Astrocyte (in vitro differentiated cells and primary cell): Measurements from ENCODE around the gene MICAL2. TPM values are rescaled to one million over a fixed set of nuclear protein-coding genes. Genes with fewer than 3 reads are reported as not detected.
A peak's percentile ranks its signal among the peaks of the same experiment; 100 is the strongest.
"Not testable (repeated sequence)": the region's sequence is repeated elsewhere in the genome, so short reads cannot be mapped to it uniquely, and the experiment has no call there.

Source experiments
- DNase-seq: peaks from one replicate; pipeline ENCODE4 v3.0.0-alpha.2; 2010; ENCODE audit warnings: low read depth
- FAIRE-seq: peaks from 2 replicates; lab custom pipeline; 2011; peaks lifted over from hg19 to GRCh38; lab: Jason Lieb, UNC
- H2AFZ ChIP-seq: 2 replicates; pipeline ENCODE4 v1.6.0; 2012; ENCODE audit warnings: low read depth, low read length, inconsistent platforms
- H3K27ac ChIP-seq: 2 replicates; pipeline ENCODE4 v1.5.1; 2011; ENCODE audit warnings: low read depth, low read length, inconsistent platforms
- H3K27me3 ChIP-seq: 2 replicates; pipeline ENCODE4 v1.6.0; 2011; ENCODE audit warnings: low read length, inconsistent platforms; ENCODE audit not compliant: insufficient read depth
- H3K36me3 ChIP-seq: 2 replicates; pipeline ENCODE4 v1.5.1; 2011; ENCODE audit warnings: low read length, inconsistent platforms; ENCODE audit not compliant: insufficient read depth
- H3K4me1 ChIP-seq: 2 replicates; pipeline ENCODE4 v1.5.1; 2011; ENCODE audit warnings: low read length, inconsistent platforms; ENCODE audit not compliant: insufficient read depth
- H3K4me2 ChIP-seq: 2 replicates; pipeline ENCODE4 v1.6.0; 2012; ENCODE audit warnings: low read length, inconsistent platforms
- H3K4me3 ChIP-seq: 2 replicates; pipeline ENCODE4 v1.5.1; 2011; ENCODE audit warnings: low read depth, mild to moderate bottlenecking, low read length, inconsistent platforms; ENCODE audit not compliant: insufficient read depth
- H3K79me2 ChIP-seq: 2 replicates; pipeline ENCODE4 v1.6.0; 2012; ENCODE audit warnings: mild to moderate bottlenecking, low read length, inconsistent platforms; ENCODE audit not compliant: insufficient read depth
- H3K9ac ChIP-seq: 2 replicates; pipeline ENCODE4 v1.6.0; 2012; ENCODE audit warnings: mild to moderate bottlenecking, low read length, inconsistent platforms
- H3K9me3 ChIP-seq: 2 replicates; pipeline ENCODE4 v1.5.1; 2012; ENCODE audit warnings: low read depth, mild to moderate bottlenecking, low read length, inconsistent platforms; ENCODE audit not compliant: insufficient read depth
- H4K20me1 ChIP-seq: 2 replicates; pipeline ENCODE4 v1.6.0; 2012; ENCODE audit warnings: low read length, inconsistent platforms; ENCODE audit not compliant: insufficient read depth
- H3K27ac Mint-ChIP-seq: one replicate; pipeline ENCODE4 v1.8.0; 2021; ENCODE audit warnings: mild to moderate bottlenecking, mixed read lengths; ENCODE audit not compliant: unreplicated experiment
- H3K27me3 Mint-ChIP-seq: one replicate; pipeline ENCODE4 v1.8.0; 2021; ENCODE audit warnings: low read depth, mixed read lengths; ENCODE audit not compliant: unreplicated experiment
- H3K36me3 Mint-ChIP-seq: one replicate; pipeline ENCODE4 v1.8.0; 2021; ENCODE audit warnings: low read depth, mixed read lengths; ENCODE audit not compliant: unreplicated experiment
- H3K4me1 Mint-ChIP-seq: one replicate; pipeline ENCODE4 v1.8.0; 2021; ENCODE audit warnings: low read depth, mixed read lengths; ENCODE audit not compliant: unreplicated experiment
- H3K4me3 Mint-ChIP-seq: one replicate; pipeline ENCODE4 v1.8.0; 2021; ENCODE audit warnings: mild to moderate bottlenecking, moderate library complexity, mixed read lengths; ENCODE audit not compliant: unreplicated experiment
- H3K9me3 Mint-ChIP-seq: one replicate; pipeline ENCODE4 v1.8.0; 2021; ENCODE audit warnings: mild to moderate bottlenecking, mixed read lengths; ENCODE audit not compliant: unreplicated experiment
- EZH2 ChIP-seq: IDR thresholded peaks from 2 replicates; pipeline ENCODE4 v1.6.1; 2012; ENCODE audit warnings: mild to moderate bottlenecking, low read length, inconsistent platforms; ENCODE audit not compliant: insufficient read depth
- total RNA-seq: library from RNA; stranded (reverse); gene quantifications from 2 replicates; pipeline ENCODE4 v1.2.1, GENCODE V29; 2021
- TF ChIP-seq, protein P1 (sequence below): IDR thresholded peaks from 2 replicates; pipeline ENCODE4 v1.5.1; 2011; ENCODE audit warnings: low read depth, mild to moderate bottlenecking, inconsistent platforms, low read length, moderate library complexity; ENCODE audit not compliant: insufficient read depth

MICAL2 gene
- total RNA-seq, 1 donor from 2014 or later = 357 TPM

DNA sequence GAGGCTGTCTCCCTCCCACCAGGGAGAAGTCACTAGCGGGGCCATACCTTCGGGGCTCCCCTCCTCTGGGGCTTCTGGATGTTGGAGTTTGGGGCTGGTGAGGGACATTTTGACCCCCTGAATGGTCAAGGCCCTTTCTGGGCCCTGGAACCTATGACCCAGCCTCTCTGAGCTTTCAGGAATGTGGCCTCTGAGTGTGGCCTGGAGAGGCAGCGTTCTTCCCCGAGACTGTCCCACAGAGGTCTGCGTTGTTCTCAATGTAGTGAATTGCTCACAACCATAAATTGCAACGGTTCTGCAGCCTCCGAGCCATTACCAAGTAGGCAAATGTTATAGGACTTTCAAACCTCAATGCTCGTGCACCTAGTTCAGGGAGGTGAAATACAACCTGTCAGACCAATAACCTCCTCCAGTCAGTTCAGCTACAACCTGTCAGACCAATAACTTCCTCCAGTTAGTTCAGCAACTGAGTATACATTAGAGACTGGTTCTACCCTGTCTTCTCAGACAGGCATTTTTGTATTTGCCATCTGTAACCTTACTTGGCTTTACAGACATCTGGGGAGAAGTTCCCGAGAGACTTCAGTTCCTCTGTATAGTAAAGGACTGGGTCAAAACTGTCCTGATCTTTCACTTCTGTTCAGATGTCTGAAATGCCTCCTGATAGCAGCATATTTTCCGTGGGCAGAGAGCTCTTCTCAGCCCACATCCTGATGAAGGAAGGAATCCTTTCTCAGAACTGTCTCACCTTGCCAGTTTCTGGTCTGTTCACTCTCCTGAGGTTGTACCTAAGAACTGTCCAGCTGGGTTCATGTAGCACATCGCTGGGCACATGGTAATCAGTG is 34.2 kb downstream of the MICAL2 start:
- Mint-ChIP-seq H3K9me3 (peaks cover 3% of the 10 kb centered on the region), H3K27ac (peak overlapping the region; percentile 60), H3K27me3 (no peaks in the 10 kb centered on the region), H3K36me3 (peaks cover 57% of the 10 kb centered on the region), H3K4me1 (peaks cover 69% of the 10 kb centered on the region), H3K4me3 (no peak overlapping the region)
- FAIRE-seq = no peak
- Histone ChIP-seq H3K4me3 (no peak overlapping the region), H3K27me3 (no peaks in the 10 kb centered on the region), H3K79me2 (peaks cover 88% of the 10 kb centered on the region), H3K36me3 (peaks cover 59% of the 10 kb centered on the region), H3K4me1 (peaks cover 57% of the 10 kb centered on the region), H3K9ac (peak overlapping the region; percentile 26), H4K20me1 (peaks cover 72% of the 10 kb centered on the region), H2AFZ (no peak overlapping the region), H3K4me2 (no peak overlapping the region), H3K9me3 (no peaks in the 10 kb centered on the region), H3K27ac (peak overlapping the region; percentile 67)
- no peak for TF ChIP-seq EZH2
- TF ChIP-seq, protein P1, sequence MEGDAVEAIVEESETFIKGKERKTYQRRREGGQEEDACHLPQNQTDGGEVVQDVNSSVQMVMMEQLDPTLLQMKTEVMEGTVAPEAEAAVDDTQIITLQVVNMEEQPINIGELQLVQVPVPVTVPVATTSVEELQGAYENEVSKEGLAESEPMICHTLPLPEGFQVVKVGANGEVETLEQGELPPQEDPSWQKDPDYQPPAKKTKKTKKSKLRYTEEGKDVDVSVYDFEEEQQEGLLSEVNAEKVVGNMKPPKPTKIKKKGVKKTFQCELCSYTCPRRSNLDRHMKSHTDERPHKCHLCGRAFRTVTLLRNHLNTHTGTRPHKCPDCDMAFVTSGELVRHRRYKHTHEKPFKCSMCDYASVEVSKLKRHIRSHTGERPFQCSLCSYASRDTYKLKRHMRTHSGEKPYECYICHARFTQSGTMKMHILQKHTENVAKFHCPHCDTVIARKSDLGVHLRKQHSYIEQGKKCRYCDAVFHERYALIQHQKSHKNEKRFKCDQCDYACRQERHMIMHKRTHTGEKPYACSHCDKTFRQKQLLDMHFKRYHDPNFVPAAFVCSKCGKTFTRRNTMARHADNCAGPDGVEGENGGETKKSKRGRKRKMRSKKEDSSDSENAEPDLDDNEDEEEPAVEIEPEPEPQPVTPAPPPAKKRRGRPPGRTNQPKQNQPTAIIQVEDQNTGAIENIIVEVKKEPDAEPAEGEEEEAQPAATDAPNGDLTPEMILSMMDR = no peak
- DNase-seq = no peak

DNA sequence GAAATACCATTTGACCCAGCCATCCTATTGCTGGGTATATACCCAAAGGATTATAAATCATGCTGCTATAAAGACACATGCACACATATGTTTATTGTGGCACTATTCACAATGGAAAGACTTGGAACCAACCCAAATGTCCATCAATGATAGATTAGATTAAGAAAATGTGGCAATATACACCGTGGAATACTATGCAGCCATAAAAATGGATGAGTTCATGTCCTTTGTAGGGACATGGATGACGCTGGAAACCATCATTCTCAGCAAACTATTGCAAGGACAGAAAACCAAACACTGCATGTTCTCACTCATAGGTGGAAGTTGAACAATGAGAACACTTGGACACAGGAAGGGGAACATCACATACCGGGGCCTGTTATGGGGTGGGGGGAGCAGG is 36.3 kb downstream of the MICAL2 start:
- H2AFZ ChIP-seq, DNase-seq, H3K4me3 ChIP-seq, H3K9me3 ChIP-seq, H3K9me3 Mint-ChIP-seq, H3K27me3 ChIP-seq, H3K4me3 Mint-ChIP-seq, H3K27ac ChIP-seq, FAIRE-seq, H3K9ac ChIP-seq, H3K27me3 Mint-ChIP-seq, H3K27ac Mint-ChIP-seq, H3K4me2 ChIP-seq: not testable (repeated sequence)
- Histone ChIP-seq H4K20me1 (peaks cover 78% of the 10 kb centered on the region), H3K4me1 (peaks cover 55% of the 10 kb centered on the region), H3K36me3 (peaks cover 45% of the 10 kb centered on the region), H3K79me2 (peaks cover 88% of the 10 kb centered on the region)
- Mint-ChIP-seq H3K4me1 (peaks cover 67% of the 10 kb centered on the region), H3K36me3 (peaks cover 52% of the 10 kb centered on the region)

DNA sequence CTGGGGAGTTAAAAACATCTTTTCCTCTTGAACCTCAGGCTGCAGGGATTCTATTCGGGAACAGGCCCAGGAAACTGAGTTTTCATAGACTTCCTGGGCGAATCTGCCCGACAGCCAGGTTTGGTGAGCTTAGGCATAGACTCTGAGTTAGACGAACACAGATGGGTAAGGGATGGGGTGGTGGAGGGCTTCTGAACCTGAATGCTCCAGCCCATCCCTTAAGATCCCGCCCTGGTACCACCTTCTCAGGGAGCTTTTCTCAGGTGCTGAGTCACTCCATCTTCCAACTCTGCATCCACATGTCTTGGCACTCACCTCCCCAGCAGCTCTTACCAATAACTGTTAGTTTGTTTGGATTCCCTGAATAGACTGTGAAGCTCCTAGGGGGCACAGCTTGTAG is 37.4 kb downstream of the MICAL2 start:
- H2AFZ ChIP-seq = no peak overlapping the region
- H3K4me3 ChIP-seq = no peak overlapping the region
- H3K4me2 ChIP-seq = no peak overlapping the region
- TF ChIP-seq EZH2 = no peak
- TF ChIP-seq, protein P1 = no peak
- H3K9me3 Mint-ChIP-seq = peaks cover 4% of the 10 kb centered on the region
- peaks cover 36% of the 10 kb centered on the region for H3K36me3 ChIP-seq
- H3K4me3 Mint-ChIP-seq = no peak overlapping the region
- peaks cover 87% of the 10 kb centered on the region for H3K79me2 ChIP-seq
- peaks cover 64% of the 10 kb centered on the region for H3K4me1 Mint-ChIP-seq
- DNase-seq = no peak
- no peaks in the 10 kb centered on the region for H3K9me3 ChIP-seq
- peaks cover 72% of the 10 kb centered on the region for H4K20me1 ChIP-seq
- no peak for FAIRE-seq
- no peaks in the 10 kb centered on the region for H3K27me3 Mint-ChIP-seq
- peaks cover 44% of the 10 kb centered on the region for H3K4me1 ChIP-seq
- no peaks in the 10 kb centered on the region for H3K27me3 ChIP-seq
- peak overlapping the region; percentile 34 for H3K27ac Mint-ChIP-seq
- peaks cover 48% of the 10 kb centered on the region for H3K36me3 Mint-ChIP-seq
- H3K27ac ChIP-seq = no peak overlapping the region
- no peak overlapping the region for H3K9ac ChIP-seq
